ENCODE results near the gene STAT3. TPM values are rescaled to one million over a fixed set of nuclear protein-coding genes. Genes with fewer than 3 reads are reported as not detected.

Gene STAT3
- total and polyA plus RNA-seq, 7 donors = 43.8 to 230 (median 129) TPM

GRCh38 chr17:42389899-42390298 is 1.7 kb upstream of the STAT3 start:
- DNase-seq = peak; percentile 46
- H3K27ac ChIP-seq = peak overlapping the region in 3 of 4 donors; percentile 95 to 100 (median 100)
- intact Hi-C loops (cut with DNase I) = no loop called here
- H3K27me3 ChIP-seq = no peaks in the 10 kb centered on the region
- peaks cover 0 to 37% (median 28%) of the 10 kb centered on the region in 4 donors for H3K4me1 ChIP-seq
- H3K4me3 ChIP-seq = no peak overlapping the region
- WGBS, 2 donors = 96 to 97% methylated on average over 5 of the region's 5 CpGs
- H3K9me3 ChIP-seq = no peaks in the 10 kb centered on the region
- TF ChIP-seq CTCF (IDR thresholded peaks at IDR 0.05) (no peak), POLR2A (IDR thresholded peaks at IDR 0.05) (no peak), EP300 (IDR thresholded peaks at IDR 0.05) (no peak), POLR2AphosphoS5 (IDR thresholded peaks at IDR 0.05) (no peak)
- no peaks in the 10 kb centered on the region for H3K36me3 ChIP-seq

DNA sequence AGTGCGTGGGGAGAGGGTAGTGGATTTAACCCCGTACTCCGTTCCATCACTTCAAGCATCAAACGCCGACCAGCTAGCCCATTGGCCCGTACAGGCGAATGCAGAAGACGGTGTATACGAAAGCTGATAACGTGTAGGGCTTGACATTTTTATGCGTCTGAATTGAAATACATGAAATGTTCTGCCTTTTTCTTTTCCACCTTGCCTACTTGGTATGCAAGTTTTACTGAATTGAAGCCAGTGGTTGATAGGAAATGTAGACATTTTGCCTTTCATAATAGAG is 834 bp upstream of the STAT3 start:
- DNase-seq = no peak
- peak overlapping the region; percentile 32 to 100 (median 68) for H3K4me3 ChIP-seq
- no peaks in the 10 kb centered on the region for H3K27me3 ChIP-seq
- H3K9me3 ChIP-seq = no peaks in the 10 kb centered on the region
- intact Hi-C loops (cut with DNase I) = no loop called here
- peak overlapping the region; percentile 87 to 100 (median 98) for H3K27ac ChIP-seq
- 1 to 4% methylated on average over 11 of the region's 11 CpGs for WGBS, 2 donors
- H3K4me1 ChIP-seq = peaks cover 0 to 44% (median 36%) of the 10 kb centered on the region in 4 donors
- TF ChIP-seq POLR2AphosphoS5 (IDR thresholded peaks at IDR 0.05) (no peak), EP300 (IDR thresholded peaks at IDR 0.05) (no peak), POLR2A (IDR thresholded peaks at IDR 0.05) (no peak)
- no peaks in the 10 kb centered on the region for H3K36me3 ChIP-seq

DNA sequence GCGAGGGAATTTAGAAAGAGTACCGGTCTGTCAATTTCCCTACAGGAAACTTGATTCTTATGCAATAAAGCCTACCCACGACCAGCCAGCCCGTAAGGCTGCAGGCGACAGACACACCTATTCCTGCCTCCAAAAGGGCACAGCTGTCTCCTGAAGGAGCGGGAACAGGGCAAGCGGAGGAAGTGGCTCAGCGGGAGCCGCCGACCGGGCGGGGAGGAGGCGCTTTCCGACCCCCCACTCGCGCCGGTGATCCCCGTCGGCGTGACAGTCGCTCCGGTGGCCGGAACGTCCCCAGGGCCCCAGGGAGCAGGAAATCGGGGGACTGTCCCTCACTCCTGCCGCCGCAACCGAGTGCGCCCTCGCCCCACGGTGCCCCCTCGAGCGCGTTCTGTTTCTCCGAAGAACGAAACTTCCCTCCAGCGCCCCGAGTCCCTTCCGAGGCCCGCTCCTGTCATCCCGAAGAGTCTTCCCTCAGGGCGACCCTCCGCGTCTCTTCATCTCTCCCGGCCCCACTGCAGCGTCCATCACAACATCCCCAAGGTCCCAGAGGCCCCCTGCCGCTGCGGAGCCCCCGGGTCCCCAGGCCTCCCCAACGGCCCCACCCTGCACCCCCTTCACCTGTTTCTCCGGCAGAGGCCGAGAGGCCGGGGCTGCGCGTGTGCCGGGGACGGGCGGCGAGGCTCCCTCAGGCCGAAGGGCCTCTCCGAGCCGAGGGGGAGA is 421 bp downstream of the STAT3 start:
- 0% methylated on average over 62 of the region's 62 CpGs for WGBS, 2 donors
- intact Hi-C loops (cut with DNase I) = no loop called here
- peaks cover 0 to 55% (median 45%) of the 10 kb centered on the region in 4 donors for H3K4me1 ChIP-seq
- TF ChIP-seq CTCF (IDR thresholded peaks at IDR 0.05) (no peak), POLR2AphosphoS5 (IDR thresholded peaks at IDR 0.05) (peak in 2 of 4 donors; percentile 2 to 10), EP300 (IDR thresholded peaks at IDR 0.05) (no peak), POLR2A (IDR thresholded peaks at IDR 0.05) (peak; percentile 19 to 25)
- H3K36me3 ChIP-seq = no peaks in the 10 kb centered on the region
- no peaks in the 10 kb centered on the region for H3K27me3 ChIP-seq
- H3K4me3 ChIP-seq = peak overlapping the region; percentile 98 to 100 (median 98)
- DNase-seq = peak; percentile 80
- H3K27ac ChIP-seq = peak overlapping the region; percentile 98 to 100 (median 100)
- H3K9me3 ChIP-seq = no peaks in the 10 kb centered on the region

- peak overlapping the region; percentile 98 to 100 (median 100) for H3K27ac ChIP-seq
- peak; percentile 58 for DNase-seq
- H3K27me3 ChIP-seq = no peaks in the 10 kb centered on the region
- H3K9me3 ChIP-seq = no peaks in the 10 kb centered on the region
- peaks cover 0 to 61% (median 50%) of the 10 kb centered on the region in 4 donors for H3K4me1 ChIP-seq
- no peaks in the 10 kb centered on the region for H3K36me3 ChIP-seq
- peak in 1 of 4 donors; percentile 72 for TF ChIP-seq EP300 (IDR thresholded peaks at IDR 0.05)
- TF ChIP-seq POLR2AphosphoS5 (IDR thresholded peaks at IDR 0.05) = peak in 3 of 4 donors; percentile 6 to 34 (median 8)
- TF ChIP-seq CTCF (IDR thresholded peaks at IDR 0.05) = no peak
- TF ChIP-seq POLR2A (IDR thresholded peaks at IDR 0.05) = no peak
- intact Hi-C loops (cut with DNase I) = no loop called here
- 0 to 2% methylated on average over 8 of the region's 8 CpGs for WGBS, 2 donors
- peak overlapping the region; percentile 98 to 100 (median 98) for H3K4me3 ChIP-seq
These were observed 1.2 kb downstream of the STAT3 start for GRCh38 chr17:42386777-42387657.

- no peak overlapping the region for H3K4me3 ChIP-seq
- 80% methylated on average over 3 of the region's 3 CpGs for WGBS, 2 donors
- no peaks in the 10 kb centered on the region for H3K9me3 ChIP-seq
- DNase-seq = no peak
- no peaks in the 10 kb centered on the region for H3K27me3 ChIP-seq
- intact Hi-C loops (cut with DNase I) = no loop called here
- H3K27ac ChIP-seq = peak overlapping the region; percentile 11 to 86 (median 50)
- H3K36me3 ChIP-seq = no peaks in the 10 kb centered on the region
- peaks cover 0 to 98% (median 74%) of the 10 kb centered on the region in 4 donors for H3K4me1 ChIP-seq
- TF ChIP-seq EP300 (IDR thresholded peaks at IDR 0.05) = no peak
These were observed 6.3 kb downstream of the STAT3 start for GRCh38 chr17:42381898-42382297.

Measured in sigmoid colon (tissue), 7 donors.